ENCODE data around the gene AHDC1. TPM values are rescaled to one million over a fixed set of nuclear protein-coding genes. Genes with fewer than 3 reads are reported as not detected.
A peak's percentile ranks its signal among the peaks of the same experiment; 100 is the strongest.

AHDC1 gene
- total RNA-seq, 2 experiments from 2014 or later, result 6.5 to 13.8 TPM

DNA sequence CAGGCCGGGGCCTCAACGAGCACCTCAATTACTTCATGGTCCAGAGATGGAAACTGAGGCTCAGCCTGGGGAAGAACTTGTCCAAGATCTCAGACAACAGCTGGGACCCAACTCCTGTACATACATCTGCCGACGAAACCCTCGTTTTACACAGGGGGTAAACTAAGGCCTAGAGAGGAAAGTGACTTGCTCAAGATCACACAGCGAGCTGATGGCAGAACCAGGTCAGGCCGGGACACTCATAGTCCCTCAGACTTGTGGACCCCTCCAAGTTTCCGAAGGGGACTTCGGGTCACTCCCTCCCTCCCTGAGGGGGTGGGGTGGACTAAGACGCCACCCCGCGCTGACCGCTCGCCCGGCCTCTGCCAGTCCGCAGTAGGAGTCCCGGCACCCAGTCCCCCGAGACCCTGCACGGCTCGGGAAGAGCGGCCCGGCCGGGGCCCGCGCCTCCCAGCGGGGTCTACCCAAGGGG is 114.4 kb downstream of the AHDC1 start:
- intact Hi-C loops (cut with micrococcal nuclease; ENCODE audit: unreplicated experiment), result loop anchor here (2.0 kb wide), 1 partner anchor 73 kb away; no protein-coding TSS in a partner anchor
- H3K4me3 ChIP-seq (ENCODE audit: low read depth, low read length, poor library complexity, severe bottlenecking), result peak overlapping the region; percentile 95
- no peaks in the 10 kb centered on the region for H3K9me3 ChIP-seq (ENCODE audit: low read length)
- no peak for TF ChIP-seq EZH2phosphoT487 (IDR thresholded peaks at IDR 0.05; ENCODE audit: borderline replicate concordance, low read depth, low read length)
- TF ChIP-seq, protein P1, sequence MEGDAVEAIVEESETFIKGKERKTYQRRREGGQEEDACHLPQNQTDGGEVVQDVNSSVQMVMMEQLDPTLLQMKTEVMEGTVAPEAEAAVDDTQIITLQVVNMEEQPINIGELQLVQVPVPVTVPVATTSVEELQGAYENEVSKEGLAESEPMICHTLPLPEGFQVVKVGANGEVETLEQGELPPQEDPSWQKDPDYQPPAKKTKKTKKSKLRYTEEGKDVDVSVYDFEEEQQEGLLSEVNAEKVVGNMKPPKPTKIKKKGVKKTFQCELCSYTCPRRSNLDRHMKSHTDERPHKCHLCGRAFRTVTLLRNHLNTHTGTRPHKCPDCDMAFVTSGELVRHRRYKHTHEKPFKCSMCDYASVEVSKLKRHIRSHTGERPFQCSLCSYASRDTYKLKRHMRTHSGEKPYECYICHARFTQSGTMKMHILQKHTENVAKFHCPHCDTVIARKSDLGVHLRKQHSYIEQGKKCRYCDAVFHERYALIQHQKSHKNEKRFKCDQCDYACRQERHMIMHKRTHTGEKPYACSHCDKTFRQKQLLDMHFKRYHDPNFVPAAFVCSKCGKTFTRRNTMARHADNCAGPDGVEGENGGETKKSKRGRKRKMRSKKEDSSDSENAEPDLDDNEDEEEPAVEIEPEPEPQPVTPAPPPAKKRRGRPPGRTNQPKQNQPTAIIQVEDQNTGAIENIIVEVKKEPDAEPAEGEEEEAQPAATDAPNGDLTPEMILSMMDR (conservative IDR thresholded peaks at IDR 0.05; ENCODE audit: low read length), result no peak
- H4K20me1 ChIP-seq (ENCODE audit: insufficient read depth, low read length), result no peaks in the 10 kb centered on the region; the same call in 1 of the 2 replicates
- CTCF ChIA-PET (ENCODE audit: unreplicated experiment), result interaction anchor here (0.8 kb wide), 1 partner anchor 86 kb away, joined by 3 read pairs; no protein-coding TSS in a partner anchor
- no peaks in the 10 kb centered on the region for H3K9me2 ChIP-seq (ENCODE audit: insufficient read depth, low read length)
- peak overlapping the region; percentile 76 for H3K27ac ChIP-seq (ENCODE audit: low read depth, low read length, poor library complexity, severe bottlenecking)
- peaks cover 15% of the 10 kb centered on the region for H3K36me3 ChIP-seq (ENCODE audit: insufficient read depth, low read length)
- H3K79me2 ChIP-seq (ENCODE audit: insufficient read depth, low read depth, low read length), result peaks cover 51% of the 10 kb centered on the region
- peak overlapping the region; percentile 6; the same call in 1 of the 2 replicates for H2AFZ ChIP-seq (ENCODE audit: low read length)
- BruUV-seq (replicated peaks), result no TSS peak
- H3K4me1 ChIP-seq (ENCODE audit: insufficient read depth, low read length, poor library complexity, severe bottlenecking), result peaks cover 52% of the 10 kb centered on the region
- peak overlapping the region; percentile 87 for H3K4me2 ChIP-seq (ENCODE audit: low read length)
- POLR2A ChIA-PET, result interaction anchor here (0.8 to 1.9 kb wide), 8 partner anchors 8 to 125 kb away, joined by 3 to 6 read pairs (median 4); no protein-coding TSS in a partner anchor
- peak; percentile 66 for DNase-seq (ENCODE audit: low spot score)

DNA sequence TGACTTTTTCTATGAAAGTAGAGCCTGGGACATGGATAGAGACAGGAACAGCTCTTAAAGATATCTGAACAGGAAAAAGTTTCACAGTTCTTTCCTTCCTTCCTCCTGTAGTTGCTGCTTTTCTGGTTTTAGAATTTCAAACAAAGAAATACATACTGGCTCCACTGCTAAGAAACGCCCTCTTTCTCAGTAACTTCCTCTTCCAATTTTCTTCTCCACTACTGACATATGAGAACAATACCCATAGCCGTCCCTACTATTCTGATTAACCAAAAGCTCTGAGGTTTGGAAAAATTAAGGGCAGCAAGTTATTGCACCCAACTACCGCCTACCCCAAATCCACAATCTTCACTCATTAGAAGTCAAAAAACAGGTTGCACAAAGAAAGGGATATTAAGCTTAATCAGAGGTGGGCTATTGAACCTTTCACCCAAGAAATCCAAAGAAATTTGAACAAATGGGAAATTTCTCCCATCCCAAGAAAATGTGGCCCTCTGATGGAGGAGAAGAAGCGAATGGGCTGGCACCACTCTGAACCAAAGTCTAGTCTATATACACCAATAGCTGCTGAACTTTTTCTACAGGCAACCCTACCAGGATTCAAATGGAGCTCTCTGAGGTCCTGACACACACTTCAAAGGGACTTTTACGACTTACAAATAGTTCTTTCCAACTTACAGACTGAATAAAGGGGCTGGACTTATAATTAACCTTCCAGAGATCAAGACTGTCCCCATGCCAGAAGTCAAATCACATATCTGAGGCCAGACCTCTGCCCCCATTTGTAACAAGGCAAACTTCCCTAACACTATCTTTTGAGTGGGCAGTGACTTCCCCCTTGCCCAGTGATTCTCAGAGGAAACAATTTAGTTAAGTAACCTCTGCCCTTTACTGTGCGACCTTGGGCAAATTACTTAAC is 115.7 kb downstream of the AHDC1 start:
- Histone ChIP-seq H3K79me2 (ENCODE audit: insufficient read depth, low read depth, low read length) (peaks cover 64% of the 10 kb centered on the region), H3K9me2 (ENCODE audit: insufficient read depth, low read length) (no peaks in the 10 kb centered on the region), H3K4me2 (ENCODE audit: low read length) (peak overlapping the region; percentile 87), H2AFZ (ENCODE audit: low read length) (no peak overlapping the region), H3K27ac (ENCODE audit: low read depth, low read length, poor library complexity, severe bottlenecking) (peak overlapping the region; percentile 76), H3K4me3 (ENCODE audit: low read depth, low read length, poor library complexity, severe bottlenecking) (peak overlapping the region; percentile 95), H4K20me1 (ENCODE audit: insufficient read depth, low read length) (no peaks in the 10 kb centered on the region; the same call in 1 of the 2 replicates), H3K4me1 (ENCODE audit: insufficient read depth, low read length, poor library complexity, severe bottlenecking) (peaks cover 65% of the 10 kb centered on the region), H3K9me3 (ENCODE audit: low read length) (no peaks in the 10 kb centered on the region), H3K36me3 (ENCODE audit: insufficient read depth, low read length) (peaks cover 24% of the 10 kb centered on the region)
- BruUV-seq (replicated peaks), result TSS peak; percentile 65
- CTCF ChIA-PET (ENCODE audit: unreplicated experiment), result interaction anchor here (0.7 kb wide), 1 partner anchor 99 kb away, joined by 4 read pairs; no protein-coding TSS in a partner anchor
- DNase-seq (ENCODE audit: low spot score), result peak; percentile 62
- TF ChIP-seq EZH2phosphoT487 (IDR thresholded peaks at IDR 0.05; ENCODE audit: borderline replicate concordance, low read depth, low read length), result no peak
- TF ChIP-seq, protein P1 (conservative IDR thresholded peaks at IDR 0.05; ENCODE audit: low read length), result no peak
- intact Hi-C loops (cut with micrococcal nuclease; ENCODE audit: unreplicated experiment), result loop anchor here (1.0 to 2.0 kb wide), 2 partner anchors 71 to 85 kb away; no protein-coding TSS in a partner anchor
- POLR2A ChIA-PET, result interaction anchor here (0.5 to 1.0 kb wide), 6 partner anchors 12 to 1182 kb away, joined by 3 to 5 read pairs (median 4); partner anchors contain the start of gene UBXN11
